ENCODE results near the gene CYTH3. TPM values are rescaled to one million over a fixed set of nuclear protein-coding genes. Genes with fewer than 3 reads are reported as not detected.

Gene CYTH3
- total and polyA plus RNA-seq, 9 of the 15 experiments (the other 6 are each of a cell fraction or from before 2014, with no cell fraction given), result 0.25 to 15.2 (median 11.4) TPM

GRCh38 chr7:6272481-6273323 lies at the start of gene CYTH3 (continued):
- TF ChIP-seq PRDM10 (IDR thresholded peaks at IDR 0.05; ENCODE audit: partially characterized antibody) (no peak), ATF3 (IDR thresholded peaks at IDR 0.05) (no peak), ATF3 (CRISPR knock-in tag; conservative IDR thresholded peaks at IDR 0.05) (no peak), ZNF140 (CRISPR knock-in tag; IDR thresholded peaks at IDR 0.05) (no peak), YY1 (IDR thresholded peaks at IDR 0.05; ENCODE audit: borderline replicate concordance in 1 of 3, control insufficient read depth in 1 of 3, extremely low read depth in 1 of 3, insufficient read depth in 3 of 3, insufficient read length in 1 of 3, insufficient replicate concordance in 2 of 3, low read depth in 1 of 3, low read length in 2 of 3) (peak in 1 of 3 experiments; percentile 60)
- TF ChIP-seq, protein P1, sequence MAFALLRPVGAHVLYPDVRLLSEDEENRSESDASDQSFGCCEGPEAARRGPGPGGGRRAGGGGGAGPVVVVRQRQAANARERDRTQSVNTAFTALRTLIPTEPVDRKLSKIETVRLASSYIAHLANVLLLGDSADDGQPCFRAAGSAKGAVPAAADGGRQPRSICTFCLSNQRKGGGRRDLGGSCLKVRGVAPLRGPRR (CRISPR knock-in tag; IDR thresholded peaks at IDR 0.05), result no peak
- TF ChIP-seq, protein P2, sequence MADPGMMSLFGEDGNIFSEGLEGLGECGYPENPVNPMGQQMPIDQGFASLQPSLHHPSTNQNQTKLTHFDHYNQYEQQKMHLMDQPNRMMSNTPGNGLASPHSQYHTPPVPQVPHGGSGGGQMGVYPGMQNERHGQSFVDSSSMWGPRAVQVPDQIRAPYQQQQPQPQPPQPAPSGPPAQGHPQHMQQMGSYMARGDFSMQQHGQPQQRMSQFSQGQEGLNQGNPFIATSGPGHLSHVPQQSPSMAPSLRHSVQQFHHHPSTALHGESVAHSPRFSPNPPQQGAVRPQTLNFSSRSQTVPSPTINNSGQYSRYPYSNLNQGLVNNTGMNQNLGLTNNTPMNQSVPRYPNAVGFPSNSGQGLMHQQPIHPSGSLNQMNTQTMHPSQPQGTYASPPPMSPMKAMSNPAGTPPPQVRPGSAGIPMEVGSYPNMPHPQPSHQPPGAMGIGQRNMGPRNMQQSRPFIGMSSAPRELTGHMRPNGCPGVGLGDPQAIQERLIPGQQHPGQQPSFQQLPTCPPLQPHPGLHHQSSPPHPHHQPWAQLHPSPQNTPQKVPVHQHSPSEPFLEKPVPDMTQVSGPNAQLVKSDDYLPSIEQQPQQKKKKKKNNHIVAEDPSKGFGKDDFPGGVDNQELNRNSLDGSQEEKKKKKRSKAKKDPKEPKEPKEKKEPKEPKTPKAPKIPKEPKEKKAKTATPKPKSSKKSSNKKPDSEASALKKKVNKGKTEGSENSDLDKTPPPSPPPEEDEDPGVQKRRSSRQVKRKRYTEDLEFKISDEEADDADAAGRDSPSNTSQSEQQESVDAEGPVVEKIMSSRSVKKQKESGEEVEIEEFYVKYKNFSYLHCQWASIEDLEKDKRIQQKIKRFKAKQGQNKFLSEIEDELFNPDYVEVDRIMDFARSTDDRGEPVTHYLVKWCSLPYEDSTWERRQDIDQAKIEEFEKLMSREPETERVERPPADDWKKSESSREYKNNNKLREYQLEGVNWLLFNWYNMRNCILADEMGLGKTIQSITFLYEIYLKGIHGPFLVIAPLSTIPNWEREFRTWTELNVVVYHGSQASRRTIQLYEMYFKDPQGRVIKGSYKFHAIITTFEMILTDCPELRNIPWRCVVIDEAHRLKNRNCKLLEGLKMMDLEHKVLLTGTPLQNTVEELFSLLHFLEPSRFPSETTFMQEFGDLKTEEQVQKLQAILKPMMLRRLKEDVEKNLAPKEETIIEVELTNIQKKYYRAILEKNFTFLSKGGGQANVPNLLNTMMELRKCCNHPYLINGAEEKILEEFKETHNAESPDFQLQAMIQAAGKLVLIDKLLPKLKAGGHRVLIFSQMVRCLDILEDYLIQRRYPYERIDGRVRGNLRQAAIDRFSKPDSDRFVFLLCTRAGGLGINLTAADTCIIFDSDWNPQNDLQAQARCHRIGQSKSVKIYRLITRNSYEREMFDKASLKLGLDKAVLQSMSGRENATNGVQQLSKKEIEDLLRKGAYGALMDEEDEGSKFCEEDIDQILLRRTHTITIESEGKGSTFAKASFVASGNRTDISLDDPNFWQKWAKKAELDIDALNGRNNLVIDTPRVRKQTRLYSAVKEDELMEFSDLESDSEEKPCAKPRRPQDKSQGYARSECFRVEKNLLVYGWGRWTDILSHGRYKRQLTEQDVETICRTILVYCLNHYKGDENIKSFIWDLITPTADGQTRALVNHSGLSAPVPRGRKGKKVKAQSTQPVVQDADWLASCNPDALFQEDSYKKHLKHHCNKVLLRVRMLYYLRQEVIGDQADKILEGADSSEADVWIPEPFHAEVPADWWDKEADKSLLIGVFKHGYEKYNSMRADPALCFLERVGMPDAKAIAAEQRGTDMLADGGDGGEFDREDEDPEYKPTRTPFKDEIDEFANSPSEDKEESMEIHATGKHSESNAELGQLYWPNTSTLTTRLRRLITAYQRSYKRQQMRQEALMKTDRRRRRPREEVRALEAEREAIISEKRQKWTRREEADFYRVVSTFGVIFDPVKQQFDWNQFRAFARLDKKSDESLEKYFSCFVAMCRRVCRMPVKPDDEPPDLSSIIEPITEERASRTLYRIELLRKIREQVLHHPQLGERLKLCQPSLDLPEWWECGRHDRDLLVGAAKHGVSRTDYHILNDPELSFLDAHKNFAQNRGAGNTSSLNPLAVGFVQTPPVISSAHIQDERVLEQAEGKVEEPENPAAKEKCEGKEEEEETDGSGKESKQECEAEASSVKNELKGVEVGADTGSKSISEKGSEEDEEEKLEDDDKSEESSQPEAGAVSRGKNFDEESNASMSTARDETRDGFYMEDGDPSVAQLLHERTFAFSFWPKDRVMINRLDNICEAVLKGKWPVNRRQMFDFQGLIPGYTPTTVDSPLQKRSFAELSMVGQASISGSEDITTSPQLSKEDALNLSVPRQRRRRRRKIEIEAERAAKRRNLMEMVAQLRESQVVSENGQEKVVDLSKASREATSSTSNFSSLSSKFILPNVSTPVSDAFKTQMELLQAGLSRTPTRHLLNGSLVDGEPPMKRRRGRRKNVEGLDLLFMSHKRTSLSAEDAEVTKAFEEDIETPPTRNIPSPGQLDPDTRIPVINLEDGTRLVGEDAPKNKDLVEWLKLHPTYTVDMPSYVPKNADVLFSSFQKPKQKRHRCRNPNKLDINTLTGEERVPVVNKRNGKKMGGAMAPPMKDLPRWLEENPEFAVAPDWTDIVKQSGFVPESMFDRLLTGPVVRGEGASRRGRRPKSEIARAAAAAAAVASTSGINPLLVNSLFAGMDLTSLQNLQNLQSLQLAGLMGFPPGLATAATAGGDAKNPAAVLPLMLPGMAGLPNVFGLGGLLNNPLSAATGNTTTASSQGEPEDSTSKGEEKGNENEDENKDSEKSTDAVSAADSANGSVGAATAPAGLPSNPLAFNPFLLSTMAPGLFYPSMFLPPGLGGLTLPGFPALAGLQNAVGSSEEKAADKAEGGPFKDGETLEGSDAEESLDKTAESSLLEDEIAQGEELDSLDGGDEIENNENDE (IDR thresholded peaks at IDR 0.05; ENCODE audit: low read depth, low read length), result no peak

All from K562 (cell line).